Measurements from ENCODE around the gene VGF. TPM values are rescaled to one million over a fixed set of nuclear protein-coding genes. Genes with fewer than 3 reads are reported as not detected.

Gene VGF
- total and polyA plus RNA-seq, 2 experiments from 2014 or later, result 0.18 to 1.2 TPM

- Histone ChIP-seq H3K4me3 (no peak overlapping the region), H3K27me3 (peaks cover 100% of the 10 kb centered on the region), H3K9me3 (ENCODE audit: low read depth) (no peaks in the 10 kb centered on the region), H3K4me1 (ENCODE audit: low read depth) (peaks cover 9% of the 10 kb centered on the region), H3K27ac (no peak overlapping the region), H3K36me3 (no peaks in the 10 kb centered on the region)
- no peak for DNase-seq (ENCODE audit: low read depth in 1 of 2, low spot score in 1 of 2)
- no peak for TF ChIP-seq CTCF (IDR thresholded peaks at IDR 0.05; ENCODE audit: low read depth, low read length)
Observed at GRCh38 chr7:101170617-101171441, 5.5 kb upstream of the VGF start.

GRCh38 chr7:101169838-101170551, 4.6 kb upstream of the VGF start:
- no peak overlapping the region for H3K27ac ChIP-seq
- H3K36me3 ChIP-seq, result no peaks in the 10 kb centered on the region
- peak; percentile 65 to 69 for DNase-seq (ENCODE audit: low read depth in 1 of 2, low spot score in 1 of 2)
- peaks cover 11% of the 10 kb centered on the region for H3K4me1 ChIP-seq (ENCODE audit: low read depth)
- H3K4me3 ChIP-seq, result no peak overlapping the region
- TF ChIP-seq CTCF (IDR thresholded peaks at IDR 0.05; ENCODE audit: low read depth, low read length), result peak; percentile 97
- no peaks in the 10 kb centered on the region for H3K9me3 ChIP-seq (ENCODE audit: low read depth)
- peaks cover 100% of the 10 kb centered on the region for H3K27me3 ChIP-seq

GRCh38 chr7:101169110-101169837, 3.9 kb upstream of the VGF start:
- peaks cover 14% of the 10 kb centered on the region for H3K4me1 ChIP-seq (ENCODE audit: low read depth)

GRCh38 chr7:101168412-101169049, 3.2 kb upstream of the VGF start:
- Histone ChIP-seq H3K9me3 (ENCODE audit: low read depth) (no peaks in the 10 kb centered on the region), H3K36me3 (no peaks in the 10 kb centered on the region), H3K27me3 (peaks cover 100% of the 10 kb centered on the region), H3K27ac (no peak overlapping the region), H3K4me3 (no peak overlapping the region), H3K4me1 (ENCODE audit: low read depth) (peaks cover 20% of the 10 kb centered on the region)
- no peak for DNase-seq (ENCODE audit: low read depth in 1 of 2, low spot score in 1 of 2)
- no peak for TF ChIP-seq CTCF (IDR thresholded peaks at IDR 0.05; ENCODE audit: low read depth, low read length)

More at GRCh38 chr7:101169110-101169837, 3.9 kb upstream of the VGF start:
- no peak for TF ChIP-seq CTCF (IDR thresholded peaks at IDR 0.05; ENCODE audit: low read depth, low read length)
- Histone ChIP-seq H3K27me3 (peaks cover 100% of the 10 kb centered on the region), H3K9me3 (ENCODE audit: low read depth) (no peaks in the 10 kb centered on the region), H3K36me3 (no peaks in the 10 kb centered on the region), H3K27ac (no peak overlapping the region), H3K4me3 (no peak overlapping the region)
- no peak for DNase-seq (ENCODE audit: low read depth in 1 of 2, low spot score in 1 of 2)

Data from cardiac muscle cell (in vitro differentiated cells and primary cell).